H1 (cell line): ENCODE measurements around the gene ADIPOQ. TPM values are rescaled to one million over a fixed set of nuclear protein-coding genes. Genes with fewer than 3 reads are reported as not detected.

Source experiments
- CTCF ChIA-PET: fragments of 300-600 bp; sonication (Branson Sonifier 250); formaldehyde crosslinking; loops from one replicate; lab custom pipeline; 2021; ENCODE audit not compliant: partially characterized antibody; lab: Charles Lee
- POLR2A ChIA-PET: fragments of 300-600 bp; sonication (Branson Sonifier 250); formaldehyde crosslinking; loops from one replicate; lab custom pipeline; 2021; ENCODE audit warnings: inconsistent platforms; ENCODE audit not compliant: partially characterized antibody; lab: Charles Lee
- DNase-seq, 2 experiments: peaks; one replicate each; pipeline versions ENCODE4 v3.0.0 to v3.0.0-alpha.2; 2010 to 2022; ENCODE audit warnings: low spot score in 2 of 2, low read depth in 1 of 2, mixed read lengths in 1 of 2
- FAIRE-seq: peaks from 2 replicates; lab custom pipeline; 2011; peaks lifted over from hg19 to GRCh38; lab: Jason Lieb, UNC
- H2AFZ ChIP-seq: 2 replicates; pipeline ENCODE4 v1.8.1; 2012; ENCODE audit warnings: low read length, inconsistent platforms
- H2AK5ac ChIP-seq: 2 replicates; pipeline ENCODE4 v1.6.1; 2013; ENCODE audit warnings: low read depth, low read length
- H2BK120ac ChIP-seq: replicated peaks from 2 replicates; pipeline ENCODE3; 2013; ENCODE audit warnings: low read depth, low read length, inconsistent platforms
- H2BK12ac ChIP-seq: 2 replicates; pipeline ENCODE4 v1.6.1; 2013; ENCODE audit warnings: low read depth, low read length
- H2BK15ac ChIP-seq: 2 replicates; pipeline ENCODE4 v1.6.1; 2013; ENCODE audit warnings: low read length
- H2BK20ac ChIP-seq: 2 replicates; pipeline ENCODE4 v1.6.1; 2013; ENCODE audit warnings: low read length
- H2BK5ac ChIP-seq: 2 replicates; pipeline ENCODE4 v1.6.1; 2013; ENCODE audit warnings: low read depth, low read length
- H3K14ac ChIP-seq: 2 replicates; pipeline ENCODE4 v1.6.1; 2013; ENCODE audit warnings: inconsistent platforms; ENCODE audit not compliant: insufficient read length
- H3K18ac ChIP-seq: 2 replicates; pipeline ENCODE4 v1.6.1; 2013; ENCODE audit warnings: low read length; ENCODE audit errors: extremely low read depth
- H3K23ac ChIP-seq: 2 replicates; pipeline ENCODE4 v1.6.1; 2013; ENCODE audit warnings: inconsistent platforms; ENCODE audit not compliant: insufficient read length
- H3K23me2 ChIP-seq: 2 replicates; pipeline ENCODE4 v1.6.1; 2013; ENCODE audit warnings: low read depth, low read length
- H3K27ac ChIP-seq: 2 replicates; pipeline ENCODE4 v1.6.1; 2011; ENCODE audit warnings: low read depth, low read length, inconsistent platforms
- H3K27me3 ChIP-seq, 4 experiments: replicated peaks in 1 of 4; 1 replicate in 1 of 4; 2 replicates in 3 of 4; pipeline versions ENCODE4 v1.6.1 to v1.8.1; 2011 to 2013; ENCODE audit warnings: low read length in 3 of 4, mild to moderate bottlenecking in 3 of 4, inconsistent platforms in 2 of 4, mixed read lengths in 2 of 4, moderate library complexity in 1 of 4; ENCODE audit not compliant: control insufficient read depth in 3 of 4, insufficient read depth in 3 of 4; ENCODE audit errors: extremely low read depth in 1 of 4
- H3K36me3 ChIP-seq, 4 experiments: 2 replicates each; pipeline versions ENCODE4 v1.6.1 to v1.8.1; 2011 to 2013; ENCODE audit warnings: mild to moderate bottlenecking in 4 of 4, low read length in 3 of 4, moderate library complexity in 2 of 4, control low read depth in 1 of 4, inconsistent platforms in 1 of 4; ENCODE audit not compliant: insufficient read depth in 4 of 4, control insufficient read depth in 2 of 4
- H3K4ac ChIP-seq: replicated peaks from 2 replicates; pipeline ENCODE3; 2013; ENCODE audit warnings: low read length, low read depth, mixed read lengths, inconsistent platforms; ENCODE audit not compliant: insufficient read length
- H3K4me1 ChIP-seq, 4 experiments: replicated peaks in 1 of 4; 1 replicate in 1 of 4; 2 replicates in 3 of 4; pipeline versions ENCODE4 v1.6.1 to v1.8.1; 2011 to 2013; ENCODE audit warnings: low read length in 3 of 4, inconsistent platforms in 2 of 4, mixed read lengths in 1 of 4; ENCODE audit not compliant: insufficient read depth in 4 of 4, control insufficient read depth in 3 of 4
- H3K4me2 ChIP-seq, 2 experiments: 2 replicates each; pipeline versions ENCODE4 v1.6.1 to v1.8.1; 2011 to 2013; ENCODE audit warnings: low read depth in 2 of 2, low read length in 2 of 2, control low read depth in 1 of 2, inconsistent platforms in 1 of 2, mild to moderate bottlenecking in 1 of 2; ENCODE audit not compliant: insufficient read depth in 1 of 2
- H3K4me3 ChIP-seq, 4 experiments: fragments of 200-600, 300-600 bp in 1 of 4; sonication (generic), shearing (Covaris generic), sonication (Bioruptor Twin) in 1 of 4; 2 replicates each; pipeline versions ENCODE4 v1.5.1 to v1.8.1; 2011 to 2016; ENCODE audit warnings: low read length in 4 of 4, low read depth in 3 of 4, control low read depth in 2 of 4, inconsistent platforms in 2 of 4, mild to moderate bottlenecking in 2 of 4, mixed read lengths in 1 of 4, moderate library complexity in 1 of 4; ENCODE audit not compliant: insufficient read depth in 2 of 4; ENCODE audit errors: extremely low read depth in 1 of 4
- H3K56ac ChIP-seq: replicated peaks from 2 replicates; pipeline ENCODE3; 2013; ENCODE audit warnings: low read depth, mild to moderate bottlenecking, mixed read lengths, low read length, inconsistent platforms; ENCODE audit not compliant: insufficient read length
- H3K79me1 ChIP-seq: 2 replicates; pipeline ENCODE4 v1.6.1; 2013; ENCODE audit warnings: low read depth, low read length, control low read depth
- H3K79me2 ChIP-seq, 2 experiments: 2 replicates each; pipeline versions ENCODE4 v1.6.1 to v1.8.1; 2012 to 2013; ENCODE audit warnings: low read length in 2 of 2, mild to moderate bottlenecking in 2 of 2, inconsistent platforms in 1 of 2; ENCODE audit not compliant: insufficient read depth in 2 of 2, control insufficient read depth in 1 of 2
- H3K9ac ChIP-seq, 4 experiments: replicated peaks in 1 of 4; 1 replicate in 1 of 4; 2 replicates in 3 of 4; pipeline versions ENCODE4 v1.6.1 to v1.8.1; 2011 to 2013; ENCODE audit warnings: low read depth in 3 of 4, low read length in 3 of 4, control low read depth in 2 of 4, mild to moderate bottlenecking in 2 of 4, moderate library complexity in 2 of 4, inconsistent platforms in 1 of 4; ENCODE audit errors: extremely low read depth in 1 of 4
- H3K9me3 ChIP-seq, 2 experiments: 2 replicates each; pipeline versions ENCODE4 v1.6.1 to v1.8.1; 2012 to 2013; ENCODE audit warnings: mild to moderate bottlenecking in 2 of 2, moderate library complexity in 2 of 2, control low read depth in 1 of 2, inconsistent platforms in 1 of 2, low read depth in 1 of 2, low read length in 1 of 2, mixed read lengths in 1 of 2; ENCODE audit not compliant: insufficient read depth in 2 of 2
- H4K20me1 ChIP-seq, 2 experiments: replicated peaks in 1 of 2; 2 replicates each; pipeline versions ENCODE3 to v1.8.1; 2011 to 2013; ENCODE audit warnings: inconsistent platforms in 2 of 2, low read length in 2 of 2, mild to moderate bottlenecking in 1 of 2; ENCODE audit not compliant: insufficient read depth in 2 of 2, control insufficient read depth in 1 of 2
- H4K5ac ChIP-seq: 2 replicates; pipeline ENCODE4 v1.6.1; 2013; ENCODE audit warnings: low read length, low read depth, mixed read lengths, inconsistent platforms; ENCODE audit not compliant: insufficient read length
- H4K8ac ChIP-seq: 2 replicates; pipeline ENCODE4 v1.8.0; 2013; ENCODE audit warnings: mild to moderate bottlenecking, moderate library complexity, low read length, inconsistent platforms; ENCODE audit not compliant: insufficient read depth; ENCODE audit errors: extremely low read depth
- H4K91ac ChIP-seq: replicated peaks from 2 replicates; pipeline ENCODE3; 2013; ENCODE audit warnings: low read length, mixed read lengths, inconsistent platforms; ENCODE audit not compliant: insufficient read length
- NRF1 ChIP-seq: IDR thresholded peaks from 2 replicates; pipeline ENCODE4 v1.6.1; 2011; ENCODE audit warnings: mild to moderate bottlenecking, low read depth, low read length, improper control_type of control experiment
- WGBS, 2 experiments: shearing (Covaris generic) in 1 of 2; methylation state at CpG; one replicate each; pipeline versions ENCODE4 v1.1.6 to v1.1.7; 2013 to 2015; ENCODE audit warnings: low lambda C conversion rate in 2 of 2, mixed read lengths in 2 of 2, inconsistent platforms in 1 of 2, low coverage in 1 of 2, missing lambda C conversion rate in 1 of 2; ENCODE audit not compliant: insufficient replicate concordance in 2 of 2, insufficient coverage in 1 of 2, insufficient read length in 1 of 2; ENCODE audit errors: extremely low coverage in 1 of 2, missing lambda C conversion rate in 1 of 2; 5-methylcytosine and 5-hydroxymethylcytosine counted together
- polyA plus RNA-seq, 7 experiments: library from polyadenylated mRNA; depleted of rRNA in 3 of 7; stranded (reverse) in 5 of 7; unstranded in 2 of 7; fragments of >200 nt in 5 of 7; fragments of 200-250 nt in 2 of 7; gene quantifications; 1 replicate in 5 of 7; 2 replicates in 1 of 7; 4 replicates in 1 of 7; pipeline versions ENCODE4 v1.2.1 to v1.2.3, GENCODE V29; 2011 to 2013; ENCODE audit warnings: missing spikeins in 2 of 7, mixed read lengths in 2 of 7
- total RNA-seq: library from RNA; stranded (reverse); fragmentation: NEBNext Ultra II Directional; extraction: Animal tissue kit (Norgen Biotek cat#: 25700); gene quantifications from 2 replicates; pipeline ENCODE4 v1.2.1, GENCODE V29; 2021

Gene ADIPOQ
- total and polyA plus RNA-seq, 2 of the 8 experiments (the other 6 are each of a cell fraction or from before 2014, with no cell fraction given): not detected

DNA sequence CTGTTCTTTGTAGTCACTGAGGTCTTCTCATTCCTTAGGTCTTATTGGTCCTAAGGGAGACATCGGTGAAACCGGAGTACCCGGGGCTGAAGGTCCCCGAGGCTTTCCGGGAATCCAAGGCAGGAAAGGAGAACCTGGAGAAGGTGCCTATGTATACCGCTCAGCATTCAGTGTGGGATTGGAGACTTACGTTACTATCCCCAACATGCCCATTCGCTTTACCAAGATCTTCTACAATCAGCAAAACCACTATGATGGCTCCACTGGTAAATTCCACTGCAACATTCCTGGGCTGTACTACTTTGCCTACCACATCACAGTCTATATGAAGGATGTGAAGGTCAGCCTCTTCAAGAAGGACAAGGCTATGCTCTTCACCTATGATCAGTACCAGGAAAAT is 11.6 kb downstream of the ADIPOQ start:
- no peaks in the 10 kb centered on the region for H3K79me1 ChIP-seq
- H4K8ac ChIP-seq: no peak overlapping the region
- H3K18ac ChIP-seq: no peak overlapping the region
- no peaks in the 10 kb centered on the region for H3K23me2 ChIP-seq
- H2BK120ac ChIP-seq: no peak overlapping the region
- H4K20me1 ChIP-seq: no peaks in the 10 kb centered on the region
- no peak overlapping the region for H4K91ac ChIP-seq
- DNase-seq (no peak), FAIRE-seq (no peak)
- H3K36me3 ChIP-seq: 0 out of 8 replicates have a peak, but pooled peaks cover 0 to 2% (median 0%) of the 10 kb centered on the region in 4 experiments
- H3K9ac ChIP-seq: no peak overlapping the region
- no peaks in the 10 kb centered on the region for H3K27me3 ChIP-seq
- POLR2A ChIA-PET: no interaction called here
- H2BK15ac ChIP-seq: no peak overlapping the region
- no peak overlapping the region for H2BK20ac ChIP-seq
- H4K5ac ChIP-seq: no peak overlapping the region
- 96% methylated on average over 5 of the region's 8 CpGs; no CpG with 5 or more reads in 1 of the 2 experiments for WGBS, 2 experiments
- H3K4ac ChIP-seq: no peak overlapping the region
- CTCF ChIA-PET: no interaction called here
- no peaks in the 10 kb centered on the region for H3K79me2 ChIP-seq
- H3K4me1 ChIP-seq: no peaks in the 10 kb centered on the region
- H2AFZ ChIP-seq: no peak overlapping the region
- H3K9me3 ChIP-seq: no peaks in the 10 kb centered on the region
- no peak overlapping the region for H3K27ac ChIP-seq
- H3K23ac ChIP-seq: no peak overlapping the region
- H3K4me3 ChIP-seq: no peak overlapping the region
- H3K4me2 ChIP-seq: no peak overlapping the region
- no peak for TF ChIP-seq NRF1
- H2BK12ac ChIP-seq: no peak overlapping the region
- H3K14ac ChIP-seq: no peak overlapping the region
- no peak overlapping the region for H3K56ac ChIP-seq
- no peak overlapping the region for H2BK5ac ChIP-seq
- no peak overlapping the region for H2AK5ac ChIP-seq
